H9 (cell line): ENCODE measurements around the gene HCN1. TPM values are rescaled to one million over a fixed set of nuclear protein-coding genes. Genes with fewer than 3 reads are reported as not detected.
A peak's percentile ranks its signal among the peaks of the same experiment; 100 is the strongest.

Experiments used
- DNase-seq: peaks from one replicate; pipeline ENCODE4 v3.0.0-alpha.2; 2017
- H2AFZ ChIP-seq: one replicate; pipeline ENCODE4 v1.6.1; 2013; ENCODE audit warnings: mild to moderate bottlenecking, low read length, control low read depth, moderate library complexity
- H2AK5ac ChIP-seq: 2 replicates; pipeline ENCODE4 v1.6.1; 2013; ENCODE audit warnings: low read length, control low read depth, mixed read lengths; ENCODE audit not compliant: insufficient read length
- H2BK120ac ChIP-seq: one replicate; pipeline ENCODE4 v1.6.1; 2013; ENCODE audit warnings: low read depth, mild to moderate bottlenecking, low read length, control low read depth, inconsistent platforms; ENCODE audit not compliant: poor library complexity, severe bottlenecking
- H2BK12ac ChIP-seq: 2 replicates; pipeline ENCODE4 v1.6.1; 2013; ENCODE audit warnings: low read length, control low read depth, mixed read lengths, low read depth; ENCODE audit not compliant: insufficient read length
- H2BK15ac ChIP-seq: 2 replicates; pipeline ENCODE4 v1.6.1; 2013; ENCODE audit warnings: low read depth, low read length, control low read depth
- H2BK20ac ChIP-seq: one replicate; pipeline ENCODE4 v1.6.1; 2013; ENCODE audit warnings: low read depth, mild to moderate bottlenecking, low read length, control low read depth, inconsistent platforms; ENCODE audit not compliant: poor library complexity, severe bottlenecking
- H2BK5ac ChIP-seq: 2 replicates; pipeline ENCODE4 v1.6.1; 2013; ENCODE audit warnings: low read length, control low read depth, mixed read lengths; ENCODE audit not compliant: insufficient read length
- H3K14ac ChIP-seq: 2 replicates; pipeline ENCODE4 v1.6.1; 2013; ENCODE audit warnings: low read length, control low read depth; ENCODE audit not compliant: insufficient read depth
- H3K18ac ChIP-seq: 2 replicates; pipeline ENCODE4 v1.6.1; 2013; ENCODE audit warnings: low read depth, mild to moderate bottlenecking, mixed read lengths, low read length, control low read depth; ENCODE audit not compliant: insufficient read length
- H3K23ac ChIP-seq: 2 replicates; pipeline ENCODE4 v1.6.1; 2013; ENCODE audit warnings: low read length, control low read depth, mixed read lengths, low read depth; ENCODE audit not compliant: insufficient read length
- H3K23me2 ChIP-seq: 2 replicates; pipeline ENCODE4 v1.6.1; 2013; ENCODE audit warnings: low read depth, mild to moderate bottlenecking, mixed read lengths, low read length, control low read depth; ENCODE audit not compliant: insufficient read length, poor library complexity, severe bottlenecking
- H3K27ac ChIP-seq: 2 replicates; pipeline ENCODE4 v1.5.1; 2013; ENCODE audit warnings: low read length, control low read depth, mixed read lengths, low read depth; ENCODE audit not compliant: insufficient read length
- H3K27me3 ChIP-seq: 2 replicates; pipeline ENCODE4 v1.6.1; 2013; ENCODE audit warnings: low read length, control low read depth, inconsistent platforms; ENCODE audit not compliant: insufficient read depth
- H3K4ac ChIP-seq: 2 replicates; pipeline ENCODE4 v1.6.1; 2013; ENCODE audit warnings: low read depth, mild to moderate bottlenecking, control low read depth, inconsistent platforms, low read length, moderate library complexity
- H3K4me1 ChIP-seq: 2 replicates; pipeline ENCODE4 v1.6.1; 2013; ENCODE audit warnings: low read length, control low read depth, inconsistent platforms; ENCODE audit not compliant: insufficient read depth
- H3K4me2 ChIP-seq: 2 replicates; pipeline ENCODE4 v1.6.1; 2013; ENCODE audit warnings: low read length, control low read depth, mixed read lengths; ENCODE audit not compliant: insufficient read length, insufficient read depth
- H3K56ac ChIP-seq: 2 replicates; pipeline ENCODE4 v1.6.1; 2013; ENCODE audit warnings: low read depth, mild to moderate bottlenecking, mixed read lengths, low read length, control low read depth; ENCODE audit not compliant: insufficient read length
- H3K79me1 ChIP-seq: 2 replicates; pipeline ENCODE4 v1.6.1; 2013; ENCODE audit warnings: low read depth, mild to moderate bottlenecking, moderate library complexity, low read length, control low read depth, inconsistent platforms; ENCODE audit not compliant: insufficient read depth, poor library complexity, severe bottlenecking
- H3K79me2 ChIP-seq: 2 replicates; pipeline ENCODE4 v1.6.1; 2013; ENCODE audit warnings: low read length, control low read depth, inconsistent platforms; ENCODE audit not compliant: insufficient read depth
- H3K9ac ChIP-seq: 2 replicates; pipeline ENCODE4 v1.6.1; 2013; ENCODE audit warnings: low read length, control low read depth, mixed read lengths; ENCODE audit not compliant: insufficient read length; ENCODE audit errors: extremely low read depth
- H3K9me3 ChIP-seq: one replicate; pipeline ENCODE4 v1.6.1; 2013; ENCODE audit warnings: low read depth, low read length, inconsistent platforms; ENCODE audit not compliant: control insufficient read depth
- H3T11ph ChIP-seq: one replicate; pipeline ENCODE4 v1.6.1; 2013; ENCODE audit warnings: mild to moderate bottlenecking, low read length, control low read depth, inconsistent platforms
- H4K20me1 ChIP-seq: one replicate; pipeline ENCODE4 v1.6.1; 2013; ENCODE audit not compliant: control insufficient read depth, insufficient read length, insufficient read depth
- H4K5ac ChIP-seq: 2 replicates; pipeline ENCODE4 v1.6.1; 2013; ENCODE audit warnings: low read depth, mild to moderate bottlenecking, mixed read lengths, low read length, control low read depth; ENCODE audit not compliant: insufficient read length
- H4K8ac ChIP-seq: replicated peaks from 2 replicates; pipeline ENCODE4 v1.6.1; 2013; ENCODE audit warnings: low read length, control low read depth, mixed read lengths, low read depth; ENCODE audit not compliant: insufficient read length
- H4K91ac ChIP-seq: 2 replicates; pipeline ENCODE4 v1.6.1; 2013; ENCODE audit warnings: low read depth, mild to moderate bottlenecking, moderate library complexity, mixed read lengths, low read length, control low read depth; ENCODE audit not compliant: insufficient read length
- H3K27ac Mint-ChIP-seq, 3 experiments: 2 replicates in 2 of 3; 3 replicates in 1 of 3; pipeline ENCODE4 v1.8.0; 2020 to 2021; ENCODE audit warnings: mixed read lengths in 3 of 3, mild to moderate bottlenecking in 1 of 3, moderate library complexity in 1 of 3
- H3K27me3 Mint-ChIP-seq: 2 replicates; pipeline ENCODE4 v1.8.0; 2021; ENCODE audit warnings: low read depth, mild to moderate bottlenecking, moderate library complexity, mixed read lengths
- H3K36me3 Mint-ChIP-seq, 3 experiments: 2 replicates in 2 of 3; 3 replicates in 1 of 3; pipeline ENCODE4 v1.8.0; 2020 to 2021; ENCODE audit warnings: low read depth in 3 of 3, mixed read lengths in 3 of 3; ENCODE audit not compliant: insufficient read depth in 1 of 3
- H3K4me1 Mint-ChIP-seq, 2 experiments: 2 replicates each; pipeline ENCODE4 v1.8.0; 2020; ENCODE audit warnings: mixed read lengths in 2 of 2
- H3K4me3 Mint-ChIP-seq, 2 experiments: 2 replicates in 1 of 2; 3 replicates in 1 of 2; pipeline ENCODE4 v1.8.0; 2020 to 2021; ENCODE audit warnings: mild to moderate bottlenecking in 2 of 2, mixed read lengths in 2 of 2, moderate library complexity in 1 of 2
- H3K9me3 Mint-ChIP-seq, 2 experiments: 2 replicates in 1 of 2; 3 replicates in 1 of 2; pipeline ENCODE4 v1.8.0; 2020; ENCODE audit warnings: mild to moderate bottlenecking in 2 of 2, mixed read lengths in 2 of 2, moderate library complexity in 1 of 2
- WGBS: extraction: QIAGEN DNeasy Blood & Tissue Kit; methylation state at CpG from one replicate; pipeline ENCODE4 v1.1.7; 2013; ENCODE audit warnings: missing lambda C conversion rate, low lambda C conversion rate, mixed read lengths; ENCODE audit not compliant: insufficient read length; ENCODE audit errors: extremely low coverage; 5-methylcytosine and 5-hydroxymethylcytosine counted together
- total RNA-seq: library from RNA; stranded (reverse); gene quantifications from 2 replicates; pipeline ENCODE4 v1.2.1, GENCODE V29; 2021
- TF ChIP-seq, protein P1 (sequence below): fragments of 200-600 bp; sonication (generic); conservative IDR thresholded peaks from 3 replicates; pipeline ENCODE4 v1.8.0; 2021; ENCODE audit warnings: antibody characterized with exemption, mild to moderate bottlenecking

Gene HCN1
- total RNA-seq, 1 experiment from 2014 or later: 4.6 TPM

DNA sequence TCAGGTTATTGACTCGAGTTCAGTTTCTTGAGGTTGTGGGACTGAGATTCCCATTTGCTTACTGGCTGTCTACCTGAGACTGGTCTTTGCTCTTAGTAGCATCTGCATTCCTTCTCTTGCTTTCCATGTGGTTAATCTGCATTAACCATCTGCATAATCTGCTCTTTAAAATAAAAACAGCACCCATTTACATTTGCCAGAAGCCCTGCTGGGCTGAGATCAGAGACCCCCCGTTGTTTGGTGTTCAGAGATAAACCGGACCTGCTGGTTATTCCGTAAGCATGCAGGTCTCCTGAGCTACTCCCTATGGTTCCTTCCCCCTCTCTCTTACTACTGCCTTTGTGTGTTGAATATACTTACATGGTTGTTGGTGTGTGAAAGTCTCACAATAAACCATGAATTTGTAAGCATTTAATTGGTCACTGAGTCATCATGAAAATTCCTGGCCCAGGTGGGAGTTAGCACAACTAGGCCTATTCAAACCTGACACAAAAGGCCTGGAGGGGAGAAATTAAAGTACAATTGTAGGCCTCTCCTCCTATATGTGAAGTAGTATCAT lies 490.7 kb downstream of the HCN1 start:
- no peaks in the 10 kb centered on the region for H3K9me3 ChIP-seq
- H3K27me3 Mint-ChIP-seq: no peaks in the 10 kb centered on the region; the same call in 1 of the 2 replicates
- no peaks in the 10 kb centered on the region for H3K23me2 ChIP-seq
- no CpG with 5 or more reads among the region's 4 CpGs for WGBS
- H2BK12ac ChIP-seq: no peak overlapping the region
- no peak overlapping the region for H3K56ac ChIP-seq
- H4K20me1 ChIP-seq: no peaks in the 10 kb centered on the region
- peaks cover 38 to 40% of the 10 kb centered on the region in 2 experiments for H3K9me3 Mint-ChIP-seq
- no peak overlapping the region for H3K4me2 ChIP-seq
- no peak overlapping the region for H3K9ac ChIP-seq
- peak overlapping the region; percentile 97 to 99 (median 98) for H3K27ac Mint-ChIP-seq
- H2BK20ac ChIP-seq: no peak overlapping the region
- no peaks in the 10 kb centered on the region for H3K27me3 ChIP-seq
- H4K8ac ChIP-seq: no peak overlapping the region
- no peak overlapping the region for H2BK120ac ChIP-seq
- peak overlapping the region; percentile 87 for H3K27ac ChIP-seq
- H4K5ac ChIP-seq: no peak overlapping the region
- H3T11ph ChIP-seq: no peak overlapping the region
- no peak overlapping the region for H3K18ac ChIP-seq
- no peaks in the 10 kb centered on the region for H3K79me2 ChIP-seq
- H2BK15ac ChIP-seq: no peak overlapping the region
- peak; percentile 71 for DNase-seq
- H4K91ac ChIP-seq: no peak overlapping the region
- H2BK5ac ChIP-seq: no peak overlapping the region
- no peak overlapping the region; a peak in 2 of 5 replicates for H3K4me3 Mint-ChIP-seq
- TF ChIP-seq, protein P1, sequence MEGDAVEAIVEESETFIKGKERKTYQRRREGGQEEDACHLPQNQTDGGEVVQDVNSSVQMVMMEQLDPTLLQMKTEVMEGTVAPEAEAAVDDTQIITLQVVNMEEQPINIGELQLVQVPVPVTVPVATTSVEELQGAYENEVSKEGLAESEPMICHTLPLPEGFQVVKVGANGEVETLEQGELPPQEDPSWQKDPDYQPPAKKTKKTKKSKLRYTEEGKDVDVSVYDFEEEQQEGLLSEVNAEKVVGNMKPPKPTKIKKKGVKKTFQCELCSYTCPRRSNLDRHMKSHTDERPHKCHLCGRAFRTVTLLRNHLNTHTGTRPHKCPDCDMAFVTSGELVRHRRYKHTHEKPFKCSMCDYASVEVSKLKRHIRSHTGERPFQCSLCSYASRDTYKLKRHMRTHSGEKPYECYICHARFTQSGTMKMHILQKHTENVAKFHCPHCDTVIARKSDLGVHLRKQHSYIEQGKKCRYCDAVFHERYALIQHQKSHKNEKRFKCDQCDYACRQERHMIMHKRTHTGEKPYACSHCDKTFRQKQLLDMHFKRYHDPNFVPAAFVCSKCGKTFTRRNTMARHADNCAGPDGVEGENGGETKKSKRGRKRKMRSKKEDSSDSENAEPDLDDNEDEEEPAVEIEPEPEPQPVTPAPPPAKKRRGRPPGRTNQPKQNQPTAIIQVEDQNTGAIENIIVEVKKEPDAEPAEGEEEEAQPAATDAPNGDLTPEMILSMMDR: no peak
- no peak overlapping the region for H2AK5ac ChIP-seq
- no peaks in the 10 kb centered on the region for H3K79me1 ChIP-seq
- H3K14ac ChIP-seq: no peak overlapping the region
- peaks cover 10% of the 10 kb centered on the region; the same call in 1 of the 2 replicates for H3K4me1 ChIP-seq
- H3K36me3 Mint-ChIP-seq: peaks cover 10 to 47% (median 34%) of the 10 kb centered on the region in 3 experiments; a peak in 6 of 7 replicates
- H3K23ac ChIP-seq: no peak overlapping the region
- peaks cover 31 to 38% of the 10 kb centered on the region in 2 experiments for H3K4me1 Mint-ChIP-seq
- no peak overlapping the region for H3K4ac ChIP-seq
- H2AFZ ChIP-seq: no peak overlapping the region
